ENCODE results near the gene ITPRIPL1.

The ITPRIPL1 gene

DNA sequence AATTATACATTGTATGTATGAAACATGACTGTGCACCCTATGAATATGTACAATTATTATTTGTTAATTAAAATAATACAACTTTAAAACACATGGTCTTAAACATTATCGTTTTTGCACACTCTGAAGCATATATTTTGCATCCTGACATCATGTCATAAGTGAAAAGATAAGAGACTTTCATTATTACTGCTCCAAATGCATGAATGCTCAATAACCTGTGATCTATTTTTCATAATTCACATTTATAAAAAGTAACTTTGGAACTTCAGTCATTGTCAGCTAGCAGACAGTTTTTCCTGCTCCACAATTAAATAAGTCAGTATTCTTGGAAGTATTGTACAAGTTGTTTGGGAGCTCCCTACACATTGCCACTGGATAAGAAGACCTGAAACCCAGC is 1.3 kb upstream of the ITPRIPL1 start:
- DNase-seq (ENCODE audit: low read depth) = no peak

DNA sequence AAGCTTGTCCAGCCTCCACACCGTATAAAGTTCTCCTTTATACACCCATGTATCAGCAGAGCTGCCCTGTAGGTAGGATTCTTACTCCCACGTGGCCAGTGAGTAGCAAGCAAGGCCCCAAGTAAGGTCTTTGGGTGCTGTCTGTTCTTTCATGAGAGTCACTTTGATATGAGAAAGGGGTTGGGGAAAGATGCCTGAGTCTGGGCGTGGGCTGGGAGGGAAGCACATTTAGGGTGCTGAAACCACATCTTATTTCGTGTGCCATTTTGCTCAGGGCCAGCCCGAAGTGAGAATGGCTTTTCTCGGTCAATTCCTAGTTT is 436 bp upstream of the ITPRIPL1 start:
- DNase-seq (ENCODE audit: low read depth) = no peak

DNA sequence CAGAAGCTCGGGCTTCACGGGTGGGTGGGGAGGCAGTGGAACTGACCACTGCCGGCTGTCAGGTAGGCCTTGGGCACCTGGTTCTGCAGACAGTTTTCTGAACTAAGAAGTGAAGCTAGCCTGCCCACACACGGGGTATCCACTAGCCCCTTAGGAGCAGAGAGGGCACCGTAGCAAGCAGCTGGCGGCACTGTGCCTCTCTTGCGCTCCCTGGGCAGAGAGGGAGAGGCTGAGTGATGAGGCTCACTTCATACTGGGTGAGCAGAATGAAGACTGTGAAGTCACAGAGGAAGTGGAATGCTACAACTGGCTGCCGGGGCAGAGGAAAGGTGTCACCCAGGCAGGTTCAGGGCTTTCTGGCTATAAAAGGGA is 753 bp downstream of the ITPRIPL1 start:
- peak; percentile 30 for DNase-seq (ENCODE audit: low read depth)

DNA sequence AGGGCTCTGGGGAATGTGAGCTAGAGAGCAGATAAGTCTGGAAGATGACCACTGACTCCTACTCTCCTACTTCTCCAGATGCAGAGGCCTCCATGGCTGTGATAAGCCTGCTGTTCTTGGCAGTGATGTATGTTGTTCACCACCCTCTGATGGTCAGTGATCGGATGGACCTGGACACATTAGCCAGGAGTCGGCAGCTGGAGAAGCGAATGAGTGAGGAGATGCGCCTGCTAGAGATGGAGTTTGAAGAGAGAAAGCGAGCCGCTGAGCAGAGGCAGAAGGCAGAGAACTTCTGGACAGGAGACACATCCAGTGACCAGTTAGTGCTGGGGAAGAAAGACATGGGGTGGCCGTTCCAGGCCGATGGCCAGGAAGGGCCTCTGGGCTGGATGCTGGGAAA is 1.4 kb downstream of the ITPRIPL1 start:
- no peak for DNase-seq (ENCODE audit: low read depth)

DNA sequence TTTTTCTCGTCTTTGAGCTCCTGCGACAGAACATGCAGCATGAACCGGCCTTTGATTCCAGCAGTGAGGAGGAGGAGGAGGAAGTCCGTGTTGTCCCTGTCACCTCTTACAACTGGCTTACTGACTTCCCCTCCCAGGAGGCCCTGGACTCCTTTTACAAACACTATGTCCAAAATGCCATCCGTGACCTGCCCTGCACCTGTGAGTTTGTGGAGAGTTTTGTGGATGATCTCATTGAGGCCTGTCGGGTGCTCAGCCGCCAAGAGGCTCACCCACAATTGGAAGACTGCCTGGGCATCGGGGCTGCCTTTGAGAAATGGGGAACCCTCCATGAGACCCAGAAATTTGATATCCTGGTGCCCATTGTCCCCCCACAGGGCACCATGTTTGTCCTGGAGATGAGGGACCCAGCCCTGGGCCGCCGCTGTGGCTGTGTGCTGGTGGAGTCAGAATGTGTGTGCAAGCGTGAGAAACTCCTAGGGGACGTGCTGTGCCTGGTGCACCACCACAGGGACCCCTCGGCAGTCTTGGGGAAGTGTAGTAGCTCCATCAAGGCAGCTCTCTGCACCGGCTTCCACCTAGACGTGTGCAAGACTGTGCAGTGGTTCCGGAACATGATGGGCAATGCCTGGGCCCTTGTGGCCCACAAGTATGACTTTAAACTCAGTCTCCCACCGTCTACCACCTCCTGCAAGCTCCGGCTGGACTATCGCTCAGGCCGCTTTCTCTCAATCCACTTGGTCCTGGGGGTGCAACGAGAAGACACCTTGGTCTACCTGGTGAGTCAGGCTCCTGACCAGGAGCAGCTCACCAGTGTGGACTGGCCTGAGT is 2.1 kb downstream of the ITPRIPL1 start:
- DNase-seq (ENCODE audit: low read depth) = no peak

DNA sequence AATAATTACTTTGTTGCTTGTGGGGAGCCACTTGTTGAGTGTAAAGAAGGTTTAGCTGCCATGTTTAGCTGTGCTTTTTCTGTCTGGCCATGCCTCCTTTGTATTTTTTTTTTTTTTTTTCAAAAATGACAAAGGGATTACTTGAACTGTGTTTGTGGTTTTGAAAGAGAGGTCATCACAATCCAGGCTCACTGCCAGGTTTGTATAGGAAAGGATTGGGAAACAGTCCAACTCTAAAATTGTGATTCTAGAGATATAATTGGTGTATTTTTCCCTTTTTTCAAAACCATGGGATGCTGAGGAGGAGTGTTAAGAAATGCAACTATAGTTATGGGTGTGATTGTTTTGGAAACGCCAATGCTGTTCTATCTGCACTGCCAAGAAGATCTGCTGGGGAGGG is 4.3 kb downstream of the ITPRIPL1 start:
- DNase-seq (ENCODE audit: low read depth) = no peak

DNA sequence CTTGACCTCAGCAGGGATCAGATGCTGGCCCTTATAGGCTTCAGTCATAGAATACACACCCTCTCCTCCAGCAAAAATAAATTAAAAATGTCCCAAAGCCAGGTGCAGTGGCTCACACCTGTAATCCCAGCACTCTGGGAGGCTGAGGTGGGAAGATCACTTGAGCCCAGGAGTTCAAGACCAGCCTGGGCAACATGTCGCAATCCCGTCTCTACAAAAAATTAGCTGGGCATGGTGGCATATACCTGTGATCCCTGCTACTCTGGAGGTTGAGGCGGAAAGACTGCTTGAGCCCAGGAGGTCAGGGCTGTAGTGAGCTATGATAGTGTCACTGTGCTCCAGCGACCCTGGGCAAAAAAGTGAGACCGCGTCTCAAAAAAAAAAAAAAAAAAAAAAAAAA is 4.8 kb downstream of the ITPRIPL1 start:
- DNase-seq (ENCODE audit: low read depth) = no peak

DNA sequence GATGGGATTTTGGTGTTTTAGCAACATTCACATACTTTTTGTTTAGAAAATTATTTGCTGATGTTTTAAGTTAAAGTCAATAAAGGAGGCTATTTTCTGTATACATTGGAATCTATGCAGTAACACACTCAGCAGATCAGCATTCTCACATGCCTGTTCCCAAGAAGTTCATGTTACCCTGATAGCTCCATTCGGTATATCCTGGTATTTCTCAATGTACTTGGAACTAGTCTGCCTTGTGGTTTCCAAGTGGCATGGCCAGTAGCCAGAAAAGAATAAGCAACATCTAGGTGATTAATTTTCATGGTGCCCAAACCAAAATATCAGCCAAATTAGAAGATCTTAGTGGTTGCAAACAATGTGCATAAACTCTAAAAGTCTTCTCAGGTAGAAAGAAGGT is 5.3 kb downstream of the ITPRIPL1 start:
- DNase-seq (ENCODE audit: low read depth) = no peak

DNA sequence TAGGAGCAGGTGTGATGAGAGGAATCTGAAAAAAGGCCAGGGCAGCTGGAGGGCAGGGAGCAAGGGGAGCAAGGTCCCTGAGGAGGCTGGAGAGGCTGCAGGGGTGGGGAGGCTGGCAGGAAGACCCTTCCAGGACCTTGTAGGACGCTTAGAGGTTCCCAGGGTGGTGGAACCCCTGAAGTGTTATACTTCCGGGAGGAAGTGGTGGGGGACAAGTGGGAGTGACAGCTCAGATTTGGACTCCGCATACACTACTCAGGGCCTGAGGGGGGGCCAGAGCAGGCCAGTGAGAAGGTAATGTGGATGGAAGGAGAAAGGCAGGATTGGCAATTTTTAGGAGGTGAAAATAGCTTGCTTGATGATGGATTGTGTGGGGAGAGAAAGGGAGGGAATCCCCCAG is 8.6 kb downstream of the ITPRIPL1 start:
- DNase-seq (ENCODE audit: low read depth) = no peak

DNA sequence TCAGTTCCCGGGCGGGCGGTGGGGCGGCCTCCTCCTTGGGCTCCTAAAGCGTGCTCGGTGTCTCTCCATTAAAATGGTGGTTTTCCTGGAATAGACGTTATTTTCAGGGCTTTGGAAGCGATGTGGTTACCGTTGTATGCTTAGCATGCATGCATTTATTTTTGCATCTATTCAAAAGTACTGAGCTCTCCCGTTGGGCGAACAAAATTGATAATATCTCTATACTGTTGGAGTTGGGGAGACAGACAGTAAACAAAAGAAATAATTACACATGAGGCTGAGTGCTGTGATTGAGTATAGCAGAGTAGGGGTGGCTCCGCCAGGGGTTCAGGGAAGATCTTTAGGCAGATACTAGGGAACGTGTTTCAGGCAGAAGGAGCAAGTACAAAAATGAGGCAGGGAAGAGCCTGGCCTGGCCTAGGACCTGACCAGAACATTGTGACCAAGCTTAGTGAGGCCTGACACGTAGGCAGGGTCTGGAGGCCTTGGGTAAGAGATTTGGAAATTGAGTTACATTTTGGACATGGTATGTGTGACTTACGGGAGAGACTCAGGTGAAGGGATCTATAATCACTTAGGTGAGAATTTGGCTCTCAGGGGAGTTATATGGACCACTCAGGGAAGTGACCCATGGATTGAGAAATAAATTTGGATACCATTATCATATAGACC is 11.1 kb downstream of the ITPRIPL1 start:
- no peak for DNase-seq (ENCODE audit: low read depth)

DNA sequence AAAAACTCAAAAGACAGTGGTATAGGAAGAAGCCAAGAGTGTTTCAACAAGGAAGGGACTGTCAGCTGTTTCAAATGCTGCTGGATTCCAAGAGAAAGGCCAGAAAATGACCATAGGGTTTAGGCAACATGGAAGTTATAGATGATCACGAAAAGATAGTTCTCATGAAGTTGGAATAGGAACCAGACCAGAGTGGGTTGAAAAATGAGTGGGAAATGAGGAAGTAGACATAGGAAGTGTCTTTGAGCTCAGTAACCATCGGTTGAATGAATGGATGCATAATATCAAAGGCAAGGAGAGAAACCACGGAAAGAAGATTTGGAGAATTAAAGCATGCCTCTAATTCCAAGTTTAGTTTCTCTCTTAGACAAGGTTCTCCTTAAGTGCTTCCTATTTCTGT is 11.8 kb downstream of the ITPRIPL1 start:
- no peak for DNase-seq (ENCODE audit: low read depth)

DNA sequence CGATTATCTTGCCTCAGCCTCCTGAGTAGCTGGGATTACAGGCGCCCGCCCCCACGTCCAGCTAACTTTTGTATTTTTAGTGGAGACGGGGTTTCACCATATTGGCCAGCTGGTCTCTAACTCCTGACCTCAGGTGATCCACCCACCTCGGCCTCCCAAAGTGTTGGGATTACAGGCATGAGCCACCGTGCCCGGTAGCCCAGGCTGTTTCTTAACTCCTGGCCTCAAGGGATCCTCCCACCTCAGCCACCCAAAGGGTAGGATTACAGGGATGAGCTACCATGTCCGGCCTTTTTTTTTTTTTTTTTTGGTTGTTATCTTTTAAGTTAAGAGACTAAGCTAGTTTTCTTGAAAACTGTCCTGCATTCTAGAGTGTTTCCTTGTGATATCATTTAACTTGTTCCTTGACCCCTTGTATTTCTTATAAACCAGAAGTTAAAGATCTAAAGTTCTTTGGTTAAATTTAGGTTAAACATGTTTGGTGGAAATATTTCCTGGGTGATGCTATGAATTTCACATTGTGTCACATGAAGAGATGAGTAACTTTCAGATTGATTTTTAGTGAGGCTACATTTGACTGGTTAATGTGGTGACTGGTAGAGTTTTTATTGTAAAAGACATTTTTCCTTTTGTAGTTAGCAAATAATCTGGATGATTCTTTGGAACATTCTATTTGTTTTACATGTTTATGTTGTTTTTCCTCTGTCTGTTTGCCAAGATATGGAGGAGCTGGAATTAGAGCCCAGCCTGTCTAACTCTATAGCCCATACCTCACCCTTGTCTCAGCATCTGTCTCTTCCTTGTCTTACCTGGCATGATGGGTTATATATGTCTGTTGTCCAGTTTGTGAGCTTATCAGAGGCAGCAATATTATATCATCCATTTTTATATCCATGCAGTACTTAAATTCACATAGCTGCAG is 15.6 kb downstream of the ITPRIPL1 start:
- DNase-seq (ENCODE audit: low read depth) = no peak

DNA sequence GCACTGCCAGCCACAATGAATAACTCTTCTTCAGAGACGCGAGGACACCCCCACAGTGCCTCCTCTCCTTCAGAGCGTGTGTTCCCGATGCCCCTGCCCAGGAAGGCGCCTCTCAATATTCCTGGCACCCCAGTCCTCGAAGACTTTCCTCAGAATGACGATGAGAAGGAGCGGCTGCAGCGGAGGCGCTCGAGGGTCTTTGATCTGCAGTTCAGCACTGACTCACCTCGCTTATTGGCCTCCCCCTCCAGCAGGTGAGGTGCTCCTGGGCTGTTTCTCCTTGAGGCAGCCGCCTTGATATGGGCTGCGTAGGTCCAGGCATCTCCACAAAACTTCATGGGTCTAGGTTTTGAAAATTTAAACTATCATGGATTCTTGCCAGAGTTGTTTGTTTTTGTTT is 16.5 kb downstream of the ITPRIPL1 start:
- no peak for DNase-seq (ENCODE audit: low read depth)

DNA sequence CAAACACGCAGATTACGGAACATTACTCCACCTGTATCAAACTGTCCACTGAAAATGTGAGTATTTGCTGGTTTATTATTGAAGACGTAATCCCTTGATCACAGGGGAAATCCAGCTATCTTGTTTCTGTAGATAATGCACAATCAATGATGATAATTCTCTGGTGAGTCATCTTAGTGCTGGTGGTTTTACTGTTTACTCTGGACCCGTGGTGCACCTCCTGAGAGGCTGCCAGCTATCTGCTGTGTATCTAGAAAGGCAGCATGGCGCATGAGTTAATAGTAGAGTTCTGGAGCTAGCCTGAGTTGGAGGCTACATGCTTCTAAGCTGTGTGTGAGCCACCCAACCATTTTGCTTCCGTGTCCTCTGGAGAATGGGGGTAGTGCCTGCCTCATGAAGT is 17.0 kb downstream of the ITPRIPL1 start:
- DNase-seq (ENCODE audit: low read depth) = peak; percentile 29

DNA sequence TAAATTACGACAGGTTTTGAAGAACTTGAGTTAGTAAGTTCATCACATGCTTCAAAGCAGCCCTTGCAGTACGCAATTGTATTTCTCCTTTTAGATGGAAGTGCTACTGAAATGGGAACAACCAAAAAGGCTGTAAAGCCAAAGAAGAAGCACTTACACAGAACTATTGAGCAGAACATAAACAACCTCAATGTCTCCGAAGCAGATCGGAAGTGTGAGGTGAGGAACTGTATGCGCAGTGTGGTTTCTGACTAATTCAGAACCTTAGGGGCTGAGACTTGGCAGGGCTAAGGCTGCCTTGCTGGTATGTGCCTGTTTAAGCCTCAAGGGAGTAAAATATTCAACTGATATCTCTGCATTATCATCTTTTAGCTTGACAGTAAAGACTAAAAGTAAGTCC is 18.9 kb downstream of the ITPRIPL1 start:
- peak; percentile 25 for DNase-seq (ENCODE audit: low read depth)

DNA sequence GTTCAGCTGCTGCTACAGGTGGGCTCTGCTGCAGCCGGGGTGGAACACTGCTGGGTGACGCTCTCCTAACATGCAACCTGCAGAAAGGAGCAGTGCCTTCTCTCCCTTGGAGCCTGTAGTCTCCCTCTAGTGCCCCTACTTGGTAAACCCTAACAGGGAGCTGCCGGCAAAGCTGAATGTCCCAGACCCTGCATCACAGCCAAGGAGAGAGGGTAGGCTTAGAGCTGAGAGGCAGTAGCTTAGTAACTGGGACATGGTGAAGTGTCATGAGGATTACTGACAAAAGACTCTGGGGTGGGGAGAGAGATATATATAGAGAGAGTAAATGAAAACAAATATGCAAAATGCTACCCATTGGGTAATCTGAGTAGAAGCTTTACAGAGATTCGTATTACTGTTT is 20.3 kb downstream of the ITPRIPL1 start:
- no peak for DNase-seq (ENCODE audit: low read depth)

DNA sequence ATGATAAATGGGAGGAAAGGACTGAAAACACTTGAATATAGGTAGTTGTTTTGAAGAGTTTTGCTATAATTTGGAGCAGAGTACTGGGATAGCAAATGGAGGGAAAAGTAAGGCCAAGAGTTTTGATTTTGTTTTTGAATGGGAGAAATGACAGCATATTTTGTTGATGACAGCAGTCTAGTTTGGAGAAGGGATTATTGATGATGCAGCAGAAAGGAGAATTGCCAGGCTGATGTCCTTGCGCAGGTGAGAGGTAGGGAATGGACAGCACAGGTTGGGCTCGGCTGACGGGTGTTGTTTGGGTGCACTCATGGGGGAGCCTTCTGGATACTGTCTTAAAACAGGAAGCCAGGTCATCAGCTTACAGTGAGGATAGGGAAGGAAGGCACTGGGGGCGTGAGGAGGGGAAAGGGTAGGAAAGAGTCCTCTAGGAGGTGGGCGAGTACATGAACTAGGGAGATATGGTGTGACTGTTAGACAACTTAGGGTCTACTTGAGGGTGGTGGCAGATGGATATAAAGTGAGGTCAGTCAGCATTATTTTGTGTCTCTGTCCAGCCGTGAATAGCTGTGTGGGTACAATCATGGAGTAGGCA is 20.8 kb downstream of the ITPRIPL1 start:
- DNase-seq (ENCODE audit: low read depth) = no peak

DNA sequence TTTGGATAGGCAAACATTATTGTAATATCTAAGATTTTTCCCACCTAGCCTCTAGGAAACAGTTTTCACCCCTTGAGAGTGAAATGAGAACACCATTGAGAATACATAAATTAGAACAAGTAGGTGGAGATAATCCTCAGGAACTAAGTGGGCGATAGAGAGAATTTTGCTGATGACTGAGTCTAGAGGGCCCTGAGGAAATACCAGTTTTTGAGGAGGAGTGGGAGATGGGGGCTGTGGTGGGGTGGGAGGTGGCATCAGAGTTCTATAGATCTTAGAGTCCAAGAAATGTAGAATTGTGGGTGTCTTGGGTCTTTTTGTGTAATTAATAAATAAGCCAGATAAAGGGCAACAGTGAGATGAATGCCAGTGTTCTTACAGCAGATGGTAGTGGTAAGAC is 22.3 kb downstream of the ITPRIPL1 start:
- no peak for DNase-seq (ENCODE audit: low read depth)

DNA sequence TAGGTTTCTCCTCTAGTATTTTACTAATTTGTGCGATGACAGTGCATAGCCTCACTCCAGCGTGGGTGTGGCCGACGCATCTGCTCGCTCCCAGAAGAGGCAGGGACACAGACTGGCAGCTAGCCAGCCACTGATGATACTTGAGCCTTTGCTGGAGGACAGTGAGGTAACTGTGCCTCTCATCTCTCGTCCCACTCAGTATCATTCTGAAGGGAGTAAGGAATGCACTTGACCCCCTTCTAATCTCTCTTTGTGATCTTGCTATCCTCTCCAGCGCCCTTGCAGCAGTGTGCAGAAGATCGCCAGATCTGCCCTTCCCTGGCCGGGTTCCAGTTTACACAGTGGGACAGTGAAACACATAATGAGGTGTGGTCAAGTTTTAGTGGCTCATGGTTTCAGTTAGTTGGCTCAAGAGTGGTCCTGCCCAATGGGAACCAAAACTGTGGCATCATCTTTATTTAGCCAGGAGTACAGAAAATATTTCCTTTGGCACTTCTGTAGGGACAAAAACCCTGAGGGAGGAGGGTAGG is 28.0 kb downstream of the ITPRIPL1 start:
- DNase-seq (ENCODE audit: low read depth) = no peak

DNA sequence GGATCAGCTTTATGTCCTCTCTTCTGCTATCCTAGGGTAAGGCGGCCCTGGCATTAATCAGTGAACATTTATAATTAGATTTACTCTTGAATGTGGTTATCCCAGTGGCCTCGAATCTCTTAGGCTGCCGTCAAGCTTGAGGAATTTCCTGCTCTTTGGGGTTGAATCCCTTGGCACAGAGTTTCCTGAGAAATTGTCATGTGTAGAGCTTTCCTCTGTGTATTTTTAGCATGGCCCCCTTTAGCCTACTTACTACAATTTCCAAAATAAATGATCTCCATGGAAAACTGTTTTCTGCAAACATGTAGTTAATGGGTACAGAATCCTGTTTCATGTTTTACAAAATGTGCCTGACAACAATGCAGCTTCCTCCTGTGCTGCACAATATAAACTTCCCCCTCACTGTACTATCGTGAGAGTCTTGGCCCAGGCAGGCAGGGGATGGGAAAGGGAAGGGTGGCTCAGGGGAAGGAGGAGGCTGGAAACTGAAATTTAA is 28.5 kb downstream of the ITPRIPL1 start:
- DNase-seq (ENCODE audit: low read depth) = no peak

DNA sequence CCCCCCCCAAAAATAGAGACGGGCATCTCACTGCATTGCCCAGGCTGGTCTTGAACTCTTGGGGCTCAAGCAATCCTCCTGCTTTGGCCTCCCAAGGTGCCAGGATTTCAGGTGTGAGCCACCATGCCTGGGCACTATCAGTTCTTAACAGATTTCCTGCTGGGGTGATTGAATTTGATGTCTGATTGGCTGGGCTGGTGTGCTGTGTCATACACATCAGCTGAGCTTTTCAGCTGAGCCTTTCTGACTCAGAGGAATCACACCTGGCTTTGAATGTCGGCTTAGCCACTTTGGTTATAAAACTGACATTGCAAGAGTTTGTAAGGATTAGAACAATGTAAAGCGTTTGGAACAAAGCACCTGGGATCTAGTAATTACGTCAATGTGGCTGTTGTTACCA is 29.4 kb downstream of the ITPRIPL1 start:
- DNase-seq (ENCODE audit: low read depth) = no peak

DNA sequence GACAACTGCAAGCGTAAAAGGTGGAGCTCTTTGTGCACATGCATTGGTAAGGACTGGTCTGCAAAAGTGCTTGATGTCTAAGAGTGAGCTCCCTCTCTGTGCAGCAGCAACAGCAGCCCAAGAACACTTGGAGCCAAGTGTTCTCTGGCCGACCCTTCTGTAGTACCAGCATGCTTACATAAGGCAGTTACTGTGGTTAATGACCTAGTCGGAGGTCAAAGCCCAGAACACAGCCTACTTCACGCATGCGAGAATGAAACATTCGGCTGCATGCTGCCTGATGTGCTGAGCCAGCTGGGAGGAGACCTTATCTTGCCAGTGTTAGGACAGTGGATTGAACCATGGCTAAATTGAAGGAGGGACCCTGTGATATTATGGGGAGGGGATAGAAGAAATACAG is 31.8 kb downstream of the ITPRIPL1 start:
- DNase-seq (ENCODE audit: low read depth) = no peak
